HepG2 (cell line): ENCODE measurements around the gene CTRL. TPM values are rescaled to one million over a fixed set of nuclear protein-coding genes. Genes with fewer than 3 reads are reported as not detected.
A peak's percentile ranks its signal among the peaks of the same experiment; 100 is the strongest.

Experiments used
- AGO1 ChIP-seq: fragments of 200-400 bp; formaldehyde crosslinking; IDR thresholded peaks from 2 replicates; pipeline ENCODE4 v1.6.1; 2017; ENCODE audit warnings: mild to moderate bottlenecking, low read depth, low read length, moderate library complexity; ENCODE audit not compliant: poor library complexity, severe bottlenecking
- DBP ChIP-seq: sonication (generic); formaldehyde crosslinking; IDR thresholded peaks from 2 replicates; pipeline ENCODE4 v1.4.0; 2020; ENCODE audit warnings: missing genetic modification reagents; ENCODE audit errors: not compliant biosample characterization
- DDIT3 ChIP-seq: sonication (generic); formaldehyde crosslinking; IDR thresholded peaks from 2 replicates; pipeline ENCODE4 v1.4.0; 2020; ENCODE audit warnings: mild to moderate bottlenecking, missing genetic modification reagents
- E2F5 ChIP-seq: sonication (generic); formaldehyde crosslinking; conservative IDR thresholded peaks from 2 replicates; pipeline ENCODE4 v1.4.0; 2020; ENCODE audit warnings: missing genetic modification reagents
- HMG20B ChIP-seq: conservative IDR thresholded peaks from 2 replicates; pipeline ENCODE4 v1.6.1; 2016; ENCODE audit warnings: missing genetic modification reagents, missing compliant biosample characterization
- IKZF5 ChIP-seq: IDR thresholded peaks from 2 replicates; pipeline ENCODE4 v1.6.1; 2018; ENCODE audit warnings: missing genetic modification reagents, mild to moderate bottlenecking, missing compliant biosample characterization
- KDM5B ChIP-seq: sonication (generic); formaldehyde crosslinking; IDR thresholded peaks from 2 replicates; pipeline ENCODE4 v1.4.0; 2020; ENCODE audit warnings: missing genetic modification reagents, mild to moderate bottlenecking, borderline replicate concordance
- KLF9 ChIP-seq: IDR thresholded peaks from 2 replicates; pipeline ENCODE4 v1.6.1; 2016; ENCODE audit warnings: low read depth
- MTF1 ChIP-seq: sonication (generic); formaldehyde crosslinking; IDR thresholded peaks from 2 replicates; pipeline ENCODE4 v1.5.0; 2020; ENCODE audit warnings: missing genetic modification reagents
- MXD3 ChIP-seq: IDR thresholded peaks from 2 replicates; pipeline ENCODE4 v1.6.1; 2016; ENCODE audit warnings: mild to moderate bottlenecking, missing biosample characterization, missing genetic modification reagents
- MXI1 ChIP-seq: IDR thresholded peaks from 3 replicates; pipeline ENCODE4 v1.6.1; 2012; ENCODE audit warnings: low read depth, low read length, inconsistent platforms, borderline replicate concordance
- RORA ChIP-seq: sonication (generic); formaldehyde crosslinking; IDR thresholded peaks from 2 replicates; pipeline ENCODE4 v1.5.0; 2020; ENCODE audit warnings: mild to moderate bottlenecking, missing genetic modification reagents, moderate library complexity
- SYNCRIP ChIP-seq: fragments of 200-400 bp; formaldehyde crosslinking; IDR thresholded peaks from 2 replicates; pipeline ENCODE4 v1.6.1; 2018; ENCODE audit warnings: mild to moderate bottlenecking, low read depth, low read length; ENCODE audit not compliant: insufficient read depth
- UBTF ChIP-seq: sonication (generic); formaldehyde crosslinking; IDR thresholded peaks from 2 replicates; pipeline ENCODE4 v1.4.0; 2020; ENCODE audit warnings: mild to moderate bottlenecking, missing genetic modification reagents
- ZBTB38 ChIP-seq: sonication (generic); formaldehyde crosslinking; IDR thresholded peaks from 2 replicates; pipeline ENCODE4 v1.5.1; 2020; ENCODE audit warnings: mild to moderate bottlenecking, missing genetic modification reagents
- ZKSCAN5 ChIP-seq: sonication (generic); formaldehyde crosslinking; IDR thresholded peaks from 2 replicates; pipeline ENCODE4 v1.5.1; 2020; ENCODE audit warnings: mild to moderate bottlenecking, missing genetic modification reagents
- ZNF616 ChIP-seq: sonication (generic); formaldehyde crosslinking; IDR thresholded peaks from 2 replicates; pipeline ENCODE4 v1.5.0; 2020; ENCODE audit warnings: low read depth, mild to moderate bottlenecking, missing genetic modification reagents
- ZNF737 ChIP-seq: sonication (generic); formaldehyde crosslinking; IDR thresholded peaks from 2 replicates; pipeline ENCODE4 v1.5.0; 2020; ENCODE audit warnings: missing genetic modification reagents, mild to moderate bottlenecking, borderline replicate concordance
- ZNF75D ChIP-seq: sonication (generic); formaldehyde crosslinking; IDR thresholded peaks from 2 replicates; pipeline ENCODE4 v1.8.1; 2023; ENCODE audit warnings: missing genetic modification reagents, mild to moderate bottlenecking, borderline replicate concordance
- polyA plus RNA-seq, 8 experiments: library from polyadenylated mRNA; depleted of rRNA in 3 of 8; stranded (reverse) in 7 of 8; unstranded in 1 of 8; fragments of >200 nt; fragmentation: Illumina TruSeq in 4 of 8; extraction: Trizol in 4 of 8; gene quantifications; 2 replicates each; pipeline versions ENCODE4 v1.2.1 to v1.2.3, GENCODE V29; 2011 to 2016; ENCODE audit warnings: low read depth in 4 of 8, missing spikeins in 1 of 8, mixed read lengths in 1 of 8; ENCODE audit not compliant: insufficient read depth in 1 of 8
- total RNA-seq, 5 experiments: library from RNA; depleted of rRNA; stranded (reverse); fragments of >200 nt; fragmentation: Illumina TruSeq; extraction: Trizol; gene quantifications; 2 replicates each; pipeline ENCODE4 v1.2.3, GENCODE V29; 2016; ENCODE audit warnings: low read depth in 1 of 5

The CTRL gene
- total and polyA plus RNA-seq, 2 of the 13 experiments (the other 11 are each of a cell fraction or from before 2014, with no cell fraction given) = 1.9 to 2.7 TPM

- TF ChIP-seq ZBTB38 (CRISPR knock-in tag) (peak; percentile 18; the same call in 1 of the 2 replicates), AGO1 (no peak), MTF1 (no peak), MXI1 (no peak), ZNF737 (no peak), SYNCRIP (no peak), RORA (CRISPR knock-in tag) (no peak), ZNF616 (CRISPR knock-in tag) (no peak), MXD3 (CRISPR knock-in tag) (no peak; the same call in 1 of the 2 replicates), HMG20B (no peak), UBTF (CRISPR knock-in tag) (no peak; the same call in none of the 2 replicates), DDIT3 (CRISPR knock-in tag) (no peak), KDM5B (CRISPR knock-in tag) (no peak; the same call in 1 of the 2 replicates), ZNF75D (no peak), IKZF5 (peak; percentile 38; the same call in 1 of the 2 replicates), DBP (CRISPR knock-in tag) (no peak), ZKSCAN5 (CRISPR knock-in tag) (peak; percentile 51; the same call in 1 of the 2 replicates), KLF9 (no peak), E2F5 (CRISPR knock-in tag) (0 out of 2 replicates have a peak, but pooled peaks have one; percentile 35)
Measured at GRCh38 chr16:67966549-67967182, 35.0 kb upstream of the CTRL start (continued).
